Mesenchymal stem cell (in vitro differentiated cells and primary cell): ENCODE data around the gene GPR31. TPM values are rescaled to one million over a fixed set of nuclear protein-coding genes. Genes with fewer than 3 reads are reported as not detected.
"Not testable (repeated sequence)": the region's sequence is repeated elsewhere in the genome, so short reads cannot be mapped to it uniquely, and the experiment has no call there.

Experiments used
- DNase-seq: peaks from one replicate; pipeline ENCODE4 v3.0.0-alpha.2; 2013
- H2AFZ ChIP-seq: one replicate; pipeline ENCODE4 v1.6.1; 2013; ENCODE audit warnings: low read depth, mild to moderate bottlenecking, control low read depth, inconsistent platforms, low read length, moderate library complexity
- H2AK5ac ChIP-seq: 2 replicates; pipeline ENCODE4 v1.6.1; 2013; ENCODE audit warnings: low read length, moderate library complexity, mild to moderate bottlenecking, inconsistent platforms; ENCODE audit not compliant: severe bottlenecking
- H2BK120ac ChIP-seq: one replicate; pipeline ENCODE4 v1.6.1; 2013; ENCODE audit warnings: low read depth, mild to moderate bottlenecking, inconsistent platforms, low read length, moderate library complexity
- H2BK12ac ChIP-seq, 2 experiments: one replicate each; pipeline ENCODE4 v1.6.1; 2013; ENCODE audit warnings: inconsistent platforms in 2 of 2, low read length in 2 of 2, mild to moderate bottlenecking in 2 of 2, moderate library complexity in 2 of 2, control low read depth in 1 of 2
- H2BK15ac ChIP-seq: one replicate; pipeline ENCODE4 v1.6.1; 2013; ENCODE audit warnings: mild to moderate bottlenecking, low read depth, inconsistent platforms; ENCODE audit not compliant: poor library complexity, severe bottlenecking
- H2BK5ac ChIP-seq: 2 replicates; pipeline ENCODE4 v1.6.1; 2013; ENCODE audit warnings: low read depth, mild to moderate bottlenecking, low read length, control low read depth, inconsistent platforms; ENCODE audit not compliant: poor library complexity, severe bottlenecking
- H3K14ac ChIP-seq, 2 experiments: one replicate each; pipeline ENCODE4 v1.6.1; 2013; ENCODE audit warnings: inconsistent platforms in 2 of 2, low read length in 2 of 2, control low read depth in 1 of 2, mild to moderate bottlenecking in 1 of 2, moderate library complexity in 1 of 2
- H3K18ac ChIP-seq, 2 experiments: one replicate each; pipeline ENCODE4 v1.6.1; 2013; ENCODE audit warnings: inconsistent platforms in 2 of 2, low read length in 2 of 2, control low read depth in 1 of 2, low read depth in 1 of 2, mild to moderate bottlenecking in 1 of 2
- H3K23ac ChIP-seq, 2 experiments: one replicate each; pipeline ENCODE4 v1.6.1; 2013; ENCODE audit warnings: inconsistent platforms in 2 of 2, low read length in 2 of 2, mild to moderate bottlenecking in 2 of 2, moderate library complexity in 2 of 2, control low read depth in 1 of 2
- H3K27ac ChIP-seq: 2 replicates; pipeline ENCODE4 v1.5.1; 2013; ENCODE audit warnings: mild to moderate bottlenecking, moderate library complexity, low read length, control low read depth, inconsistent platforms; ENCODE audit not compliant: poor library complexity, severe bottlenecking
- H3K27me3 ChIP-seq, 2 experiments: 2 replicates each; pipeline versions ENCODE4 v1.6.1 to v1.7.0; 2013; ENCODE audit warnings: low read length in 2 of 2, mild to moderate bottlenecking in 2 of 2, moderate library complexity in 2 of 2, control low read depth in 1 of 2, inconsistent platforms in 1 of 2; ENCODE audit not compliant: control insufficient read depth in 1 of 2, insufficient read depth in 1 of 2
- H3K36me3 ChIP-seq, 2 experiments: 2 replicates each; pipeline versions ENCODE4 v1.6.1 to v1.7.0; 2013; ENCODE audit warnings: low read length in 2 of 2, control low read depth in 1 of 2, inconsistent platforms in 1 of 2, low read depth in 1 of 2, mild to moderate bottlenecking in 1 of 2; ENCODE audit not compliant: insufficient read depth in 2 of 2, control insufficient read depth in 1 of 2
- H3K4ac ChIP-seq, 2 experiments: one replicate each; pipeline ENCODE4 v1.6.1; 2013; ENCODE audit warnings: inconsistent platforms in 2 of 2, low read length in 2 of 2, mild to moderate bottlenecking in 2 of 2, moderate library complexity in 2 of 2, control low read depth in 1 of 2, low read depth in 1 of 2
- H3K4me1 ChIP-seq: 2 replicates; pipeline ENCODE4 v1.6.1; 2013; ENCODE audit warnings: low read depth, low read length, control low read depth; ENCODE audit not compliant: control insufficient read depth, insufficient read depth
- H3K4me2 ChIP-seq: 2 replicates; pipeline ENCODE4 v1.6.1; 2013; ENCODE audit warnings: low read length, mild to moderate bottlenecking, inconsistent platforms; ENCODE audit not compliant: poor library complexity, severe bottlenecking
- H3K4me3 ChIP-seq, 2 experiments: 2 replicates each; pipeline versions ENCODE4 v1.5.1 to v1.7.0; 2013; ENCODE audit warnings: low read length in 2 of 2, mild to moderate bottlenecking in 2 of 2, control low read depth in 1 of 2, low read depth in 1 of 2; ENCODE audit not compliant: insufficient read depth in 1 of 2
- H3K79me1 ChIP-seq: replicated peaks from 2 replicates; pipeline ENCODE4 v1.6.1; 2013; ENCODE audit warnings: mild to moderate bottlenecking, control low read depth, low read length, inconsistent platforms; ENCODE audit not compliant: poor library complexity, severe bottlenecking
- H3K9ac ChIP-seq: 2 replicates; pipeline ENCODE4 v1.7.0; 2013; ENCODE audit warnings: mild to moderate bottlenecking, low read length, moderate library complexity
- H3K9me3 ChIP-seq: 2 replicates; pipeline ENCODE4 v1.7.0; 2013; ENCODE audit warnings: mild to moderate bottlenecking, low read length; ENCODE audit not compliant: control insufficient read depth
- H4K8ac ChIP-seq: one replicate; pipeline ENCODE4 v1.6.1; 2013; ENCODE audit warnings: inconsistent platforms, mild to moderate bottlenecking, low read length, moderate library complexity
- H4K91ac ChIP-seq: one replicate; pipeline ENCODE4 v1.6.1; 2013; ENCODE audit warnings: mild to moderate bottlenecking, low read length, inconsistent platforms
- WGBS: methylation state at CpG from one replicate; pipeline ENCODE4 v1.1.7; 2013; ENCODE audit warnings: mixed read lengths; 5-methylcytosine and 5-hydroxymethylcytosine counted together
- polyA plus RNA-seq, 2 experiments: library from polyadenylated mRNA; stranded (reverse); fragments of 200-250 nt; gene quantifications; one replicate each; pipeline ENCODE4 v1.2.3, GENCODE V29; 2013

The GPR31 gene
- not detected for polyA plus RNA-seq (2013, experiment 1 of 2)
- polyA plus RNA-seq (2013, experiment 2 of 2), result not detected

- H3K9me3 ChIP-seq, result no peaks in the 10 kb centered on the region
- H3K18ac ChIP-seq, result no peak within 1 kb of the TSS
- H2AK5ac ChIP-seq, result no peak within 1 kb of the TSS
- H3K36me3 ChIP-seq, result no peaks in the 10 kb centered on the region
- H3K27ac ChIP-seq, result no peak within 1 kb of the TSS
- no peak within 1 kb of the TSS for H3K23ac ChIP-seq
- H3K4me1 ChIP-seq, result no peaks in the 10 kb centered on the region
- no peak within 1 kb of the TSS for H4K8ac ChIP-seq
- 92% methylated on average over 3 of the region's 4 CpGs for WGBS
- no peak within 1 kb of the TSS for H2BK120ac ChIP-seq
- peaks cover 0 to under 1% of the 10 kb centered on the region in 2 experiments for H3K27me3 ChIP-seq
- no peak within 1 kb of the TSS for H2AFZ ChIP-seq
- no peak within 1 kb of the TSS for H2BK12ac ChIP-seq
- DNase-seq, result no peak
- no peak within 1 kb of the TSS for H3K9ac ChIP-seq
- H3K14ac ChIP-seq, result no peak within 1 kb of the TSS
- H3K4me3 ChIP-seq, result no peak within 1 kb of the TSS
- no peak within 1 kb of the TSS for H4K91ac ChIP-seq
- H3K4ac ChIP-seq, result no peak within 1 kb of the TSS
- no peak within 1 kb of the TSS for H2BK15ac ChIP-seq
- no peak within 1 kb of the TSS for H2BK5ac ChIP-seq
- H3K79me1 ChIP-seq, result no peaks in the 10 kb centered on the region
- no peak within 1 kb of the TSS for H3K4me2 ChIP-seq
Measured at GRCh38 chr6:167157863-167158262, at the start of gene GPR31. TSS of gene GPR31 (minus strand) at chr6:167157980. CDS start at chr6:167157831, 149 bp downstream.

DNA sequence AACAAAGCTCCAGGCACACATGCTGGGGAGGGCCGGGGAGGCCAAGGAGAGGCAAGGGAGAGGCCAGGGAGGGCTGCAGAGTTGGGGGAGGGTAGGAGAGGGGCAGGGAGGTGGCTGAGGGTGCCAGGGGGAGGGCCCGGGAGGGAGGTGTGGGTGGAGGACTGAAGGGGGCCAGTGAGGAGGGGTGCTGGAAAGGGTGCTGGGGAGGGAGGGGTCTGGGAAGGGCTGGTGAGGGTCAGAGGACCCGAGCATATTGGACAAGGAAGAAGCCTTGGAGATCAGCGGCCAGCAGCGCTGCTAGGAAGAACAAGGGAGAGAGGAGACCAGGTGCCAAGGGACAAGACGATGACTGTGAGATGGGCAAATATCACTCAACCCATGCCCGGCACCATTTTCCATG, 49.7 kb upstream of the GPR31 start:
- no peaks in the 10 kb centered on the region for H3K9me3 ChIP-seq
- no peak overlapping the region for H3K9ac ChIP-seq
- no peak overlapping the region for H3K4ac ChIP-seq
- no peak overlapping the region for H3K27ac ChIP-seq
- H4K91ac ChIP-seq, result no peak overlapping the region
- no peak for DNase-seq
- no peak overlapping the region for H3K18ac ChIP-seq
- H2BK15ac ChIP-seq, result no peak overlapping the region
- no peaks in the 10 kb centered on the region for H3K36me3 ChIP-seq
- H2BK5ac ChIP-seq, result no peak overlapping the region
- WGBS, result 93% methylated on average over 6 of the region's 7 CpGs
- peaks cover 7% of the 10 kb centered on the region for H3K4me1 ChIP-seq
- H2AFZ ChIP-seq, result no peak overlapping the region
- no peak overlapping the region for H2BK12ac ChIP-seq
- H4K8ac ChIP-seq, result no peak overlapping the region
- H2BK120ac ChIP-seq, result no peak overlapping the region
- no peak overlapping the region for H3K4me3 ChIP-seq
- H2AK5ac ChIP-seq, result no peak overlapping the region
- H3K14ac ChIP-seq, result peak overlapping the region in 1 of 2 experiments; percentile 36
- no peak overlapping the region for H3K23ac ChIP-seq
- no peak overlapping the region for H3K4me2 ChIP-seq
- peaks cover 15 to 25% of the 10 kb centered on the region in 2 experiments for H3K27me3 ChIP-seq
- H3K79me1 ChIP-seq, result no peaks in the 10 kb centered on the region

DNA sequence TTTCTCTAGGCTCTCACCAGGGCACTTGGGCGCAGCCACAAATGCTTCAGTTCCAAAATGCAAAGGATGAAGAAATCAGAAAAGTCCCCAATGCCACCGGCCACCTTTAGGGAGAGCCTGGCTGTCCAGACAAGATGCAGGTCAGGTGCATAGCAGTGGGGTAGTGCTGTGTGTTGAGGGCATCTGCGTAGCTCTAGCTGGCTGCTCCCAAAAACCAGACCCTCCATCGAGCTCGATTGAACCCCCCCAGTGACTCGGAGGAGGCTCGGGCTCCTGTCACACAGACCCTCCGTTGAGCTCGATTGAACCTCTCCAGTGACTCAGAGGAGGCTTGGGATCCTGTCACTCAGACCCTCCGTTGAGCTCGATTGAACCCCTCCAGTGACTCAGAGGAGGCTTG, 47.5 kb upstream of the GPR31 start:
- H3K9ac ChIP-seq, H3K36me3 ChIP-seq, H2BK12ac ChIP-seq, H4K91ac ChIP-seq, H3K9me3 ChIP-seq, H2BK5ac ChIP-seq, H3K79me1 ChIP-seq, H3K27ac ChIP-seq, H2BK120ac ChIP-seq, H4K8ac ChIP-seq, H3K4me1 ChIP-seq, H2BK15ac ChIP-seq, H2AK5ac ChIP-seq, H3K23ac ChIP-seq, H3K14ac ChIP-seq, H2AFZ ChIP-seq, H3K18ac ChIP-seq, DNase-seq, H3K4me2 ChIP-seq, H3K4ac ChIP-seq: not testable (repeated sequence)
- 89% methylated on average over 10 of the region's 11 CpGs for WGBS
- peak overlapping the region in 1 of 2 experiments; percentile 39 for H3K4me3 ChIP-seq
- peaks cover 10 to 15% of the 10 kb centered on the region in 2 experiments for H3K27me3 ChIP-seq

DNA sequence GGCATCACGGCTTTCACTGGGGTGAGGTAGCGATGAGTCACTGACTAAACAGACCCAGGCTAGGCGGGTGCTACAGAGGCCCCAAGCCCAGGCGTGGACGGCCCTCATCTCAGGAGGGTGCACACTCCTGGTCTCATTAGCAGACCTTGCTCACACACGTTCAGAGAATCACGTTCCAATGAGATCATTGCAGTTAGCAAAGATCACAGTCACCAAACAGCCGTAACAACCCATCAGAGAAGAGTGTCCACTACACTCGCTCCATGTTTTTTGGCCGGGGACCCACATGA, 46.2 kb upstream of the GPR31 start:
- not testable (repeated sequence) for H4K91ac ChIP-seq, H2AK5ac ChIP-seq
- 0% methylated on average over 5 of the region's 10 CpGs for WGBS

More for the DNA sequence above, 46.2 kb upstream of the GPR31 start:
- DNase-seq, result peak; percentile 22
- H2BK5ac ChIP-seq, H3K14ac ChIP-seq, H3K36me3 ChIP-seq, H3K4ac ChIP-seq, H3K18ac ChIP-seq, H3K4me1 ChIP-seq, H2BK12ac ChIP-seq, H3K9me3 ChIP-seq, H3K27ac ChIP-seq, H2BK15ac ChIP-seq, H3K4me3 ChIP-seq, H3K79me1 ChIP-seq, H2AFZ ChIP-seq, H4K8ac ChIP-seq, H3K4me2 ChIP-seq, H3K23ac ChIP-seq, H2BK120ac ChIP-seq, H3K9ac ChIP-seq: not testable (repeated sequence)
- H3K27me3 ChIP-seq, result peaks cover 7 to 14% of the 10 kb centered on the region in 2 experiments
